HG02973 (cell line): Measurements from ENCODE around the gene AGAP1.
"Not testable (repeated sequence)": the region's sequence is repeated elsewhere in the genome, so short reads cannot be mapped to it uniquely, and the experiment has no call there.

ENCODE experiments used
- ATAC-seq: cut with Tn5 transposase; IDR thresholded peaks from one replicate; pipeline ENCODE4 v1.9.1; 2021; ENCODE audit warnings: moderate library complexity; ENCODE audit not compliant: unreplicated experiment

Gene AGAP1

DNA sequence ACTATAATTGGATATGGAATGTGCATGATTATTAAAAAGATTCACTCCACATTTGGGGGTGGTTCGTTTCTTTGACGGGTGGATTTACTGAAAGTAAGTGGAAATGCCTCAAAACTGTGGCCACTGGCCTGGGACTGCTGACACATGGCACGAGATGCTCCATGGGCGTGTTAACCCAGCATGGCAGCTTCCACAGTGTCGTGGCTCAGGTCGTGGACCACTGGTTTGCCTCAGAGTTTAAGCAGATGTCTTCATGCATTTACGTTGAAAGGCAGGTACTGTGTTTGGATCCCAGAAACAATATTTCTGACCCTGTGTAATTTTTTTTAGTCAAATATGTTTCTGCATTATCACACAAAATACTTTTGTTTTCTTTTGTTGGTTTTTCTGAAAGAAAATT, 432.4 kb downstream of the AGAP1 start:
- no peak for ATAC-seq

DNA sequence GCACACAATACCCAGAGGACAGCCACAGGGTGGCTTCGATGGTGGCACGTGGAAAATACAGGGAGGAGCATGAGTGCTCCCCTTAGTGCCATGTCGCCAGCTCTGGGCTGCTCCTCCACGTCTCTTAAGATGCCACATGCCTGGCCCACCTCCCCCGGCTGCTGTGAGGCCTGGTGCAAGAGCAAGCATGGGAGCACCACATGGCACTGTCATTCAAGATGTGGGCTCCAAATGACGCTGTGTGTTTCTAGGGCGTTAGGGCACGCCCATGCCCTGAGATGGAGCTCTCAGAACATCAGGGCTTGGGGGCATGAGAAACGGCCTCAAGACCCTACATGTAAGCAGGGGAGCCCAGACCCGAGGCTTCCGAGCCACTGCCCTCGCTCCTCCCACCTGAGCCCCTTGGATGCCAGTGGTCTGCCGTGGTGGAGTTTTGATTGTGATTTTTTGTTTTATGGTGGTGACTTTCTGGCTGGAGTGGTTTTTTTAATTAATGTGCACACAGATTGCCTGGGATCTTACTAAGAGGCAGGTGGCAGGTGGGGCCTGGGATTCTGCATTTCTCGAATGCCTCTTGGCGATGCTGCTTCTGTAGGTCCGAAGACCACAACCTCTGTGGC, 435.0 kb downstream of the AGAP1 start:
- ATAC-seq = no peak

DNA sequence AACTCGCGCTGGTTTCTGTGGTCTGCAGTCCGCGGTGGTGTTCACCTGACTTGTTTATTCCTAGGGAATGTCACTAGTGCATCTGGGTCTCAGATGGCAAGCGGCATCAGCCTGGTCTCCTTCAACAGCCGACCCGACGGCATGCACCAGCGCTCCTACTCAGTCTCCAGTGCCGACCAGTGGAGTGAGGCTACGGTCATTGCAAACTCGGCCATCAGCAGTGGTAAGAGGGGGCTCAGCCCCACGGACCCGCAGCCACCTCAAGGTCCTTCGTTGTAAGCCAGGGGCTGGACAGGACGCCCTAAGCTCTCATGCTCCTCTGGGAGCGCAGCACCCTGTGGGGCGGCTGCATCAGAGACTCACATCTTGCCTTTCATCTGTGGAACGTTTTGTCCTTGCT, 436.9 kb downstream of the AGAP1 start:
- no peak for ATAC-seq

DNA sequence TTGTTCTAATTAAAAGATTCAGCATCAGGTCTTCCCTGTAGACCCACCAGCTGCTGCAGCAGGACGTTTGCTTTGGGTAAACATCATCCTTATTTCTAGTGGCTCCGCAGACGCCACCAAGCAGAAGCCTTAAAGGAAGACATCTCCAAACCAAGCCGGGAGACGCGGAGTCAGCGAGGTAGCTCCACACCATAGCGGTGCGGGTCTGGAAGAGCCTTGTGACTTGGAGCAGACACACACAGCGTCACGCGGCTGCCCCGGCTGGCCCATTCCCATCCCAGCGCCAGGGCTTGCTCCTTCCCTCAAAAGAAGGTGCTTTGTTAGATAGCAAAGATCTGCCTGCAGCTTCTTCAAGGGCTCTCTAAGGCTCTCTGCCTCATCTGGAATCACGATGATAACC, 437.8 kb downstream of the AGAP1 start:
- no peak for ATAC-seq

DNA sequence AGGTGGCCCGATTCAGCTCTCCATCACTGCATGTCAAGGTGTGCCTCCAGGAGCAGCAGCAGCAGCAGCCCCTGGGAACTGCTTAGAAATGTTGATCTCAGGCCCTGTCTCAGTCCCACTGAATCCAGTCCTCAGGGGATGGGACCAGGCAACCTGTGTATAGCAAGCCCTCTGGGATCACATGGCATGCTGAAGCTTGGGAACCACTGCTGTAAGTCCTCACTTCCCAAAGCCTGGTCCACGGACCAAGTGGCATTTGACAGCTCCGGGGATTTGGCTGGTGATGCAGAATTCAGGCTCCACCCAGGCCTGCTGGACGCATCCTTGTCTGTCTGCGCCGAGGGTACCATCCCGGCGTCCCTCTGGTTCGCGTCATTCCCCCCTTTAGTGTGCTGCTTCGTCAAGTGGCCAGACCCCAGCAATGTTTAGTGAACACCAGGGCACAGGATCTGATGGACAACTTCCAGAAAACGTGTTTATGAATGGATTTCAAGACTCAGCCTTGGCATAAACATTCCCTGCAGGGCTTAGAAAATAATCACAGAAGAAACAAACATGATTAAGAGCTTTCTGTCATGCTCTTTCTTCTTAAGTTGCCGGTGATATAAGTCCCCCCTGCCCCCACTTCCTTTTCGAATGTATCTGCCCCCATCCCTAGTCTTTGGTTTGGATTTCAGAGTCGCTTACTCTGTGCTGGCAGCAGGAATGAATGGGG, 440.4 kb downstream of the AGAP1 start:
- no peak for ATAC-seq

DNA sequence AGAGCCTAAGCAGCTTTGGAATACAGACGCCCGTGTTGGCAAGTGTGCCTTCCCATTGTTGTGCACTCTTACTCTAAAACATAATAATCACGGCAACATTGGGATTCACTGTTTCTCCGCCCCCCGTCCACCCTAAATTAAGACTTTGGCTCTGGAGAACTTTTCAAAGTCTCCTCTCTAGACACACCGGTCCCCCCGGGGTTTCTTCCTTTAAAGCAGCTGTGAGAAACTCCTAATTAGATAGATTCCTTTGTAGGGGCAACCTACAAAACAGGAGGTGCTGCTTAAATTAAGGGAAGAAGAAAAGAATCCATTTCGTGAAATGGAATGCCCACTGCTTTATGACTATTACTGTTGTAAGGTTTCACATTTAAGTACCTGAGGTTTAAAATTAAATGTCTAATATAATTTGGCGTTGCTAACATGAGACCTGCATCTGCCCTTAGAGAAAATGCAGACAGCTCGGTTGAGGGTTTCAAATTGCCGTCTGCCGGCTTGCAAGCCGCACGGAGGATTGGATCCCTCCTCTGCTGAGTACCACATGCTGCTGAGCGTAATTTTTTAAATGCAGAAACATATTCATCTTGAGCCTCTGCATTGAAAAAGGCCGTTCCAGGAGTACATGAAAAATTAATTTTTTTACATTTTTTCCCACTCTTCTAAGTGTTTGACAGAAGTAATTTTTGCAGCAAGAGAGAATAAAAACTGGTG, 441.1 kb downstream of the AGAP1 start:
- no peak for ATAC-seq

DNA sequence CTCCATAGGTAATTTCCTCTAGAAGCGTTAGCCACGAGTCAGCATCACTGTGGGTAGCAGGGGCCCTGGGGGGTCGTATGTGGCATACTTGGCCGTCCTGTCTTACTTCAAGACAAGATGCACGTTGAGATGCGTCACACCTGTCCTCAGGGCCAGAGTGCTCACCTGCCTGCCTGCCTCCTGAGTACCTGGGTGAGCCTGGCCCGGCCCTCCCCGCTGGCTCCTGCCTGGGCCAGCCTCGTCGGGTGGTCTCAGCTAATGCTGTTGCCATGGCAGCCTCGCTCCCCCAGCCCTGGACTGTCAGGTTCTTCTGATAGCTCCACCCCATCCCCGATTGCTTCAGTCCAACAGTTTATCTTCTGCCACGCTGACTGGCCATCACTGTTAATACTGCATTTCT, 441.9 kb downstream of the AGAP1 start:
- ATAC-seq = no peak

DNA sequence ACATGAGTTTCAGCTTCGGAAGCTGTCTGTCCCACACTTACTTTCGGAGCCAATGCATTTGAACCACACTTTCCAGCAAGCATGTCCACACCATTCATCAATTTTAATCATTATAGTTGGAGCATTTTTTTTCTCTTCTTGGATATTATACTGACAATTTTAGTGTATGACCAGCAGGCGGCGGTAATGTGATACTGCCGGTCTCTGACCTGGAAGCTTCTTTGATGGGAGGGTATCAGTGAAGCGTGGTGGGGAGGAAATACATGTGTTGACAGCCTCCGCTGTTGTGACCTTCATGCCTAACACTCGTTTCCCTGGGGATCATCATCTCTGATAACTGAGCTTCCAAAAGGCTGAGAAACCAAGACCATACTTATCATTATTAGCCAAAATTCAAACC, 442.6 kb downstream of the AGAP1 start:
- no peak for ATAC-seq

DNA sequence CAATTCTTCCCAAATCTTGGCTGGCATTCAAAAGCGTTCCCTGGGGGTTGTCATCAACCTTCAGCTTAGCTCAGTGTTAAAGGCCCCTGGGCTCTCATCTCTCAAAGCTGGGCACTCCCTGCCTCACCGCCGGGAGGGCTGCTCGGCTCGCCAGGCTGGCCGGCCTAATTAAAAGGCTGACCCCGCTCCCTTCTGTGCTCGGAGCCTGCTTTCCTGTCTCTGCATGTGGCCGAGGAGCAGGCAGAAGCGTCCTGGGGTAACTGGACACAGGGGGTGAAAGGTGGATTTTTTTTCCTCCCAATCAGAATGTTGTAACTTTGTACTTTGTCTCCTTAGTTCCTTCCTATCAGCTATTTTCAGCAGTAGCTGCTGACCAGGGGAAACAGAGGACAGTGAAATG, 443.2 kb downstream of the AGAP1 start:
- no peak for ATAC-seq

DNA sequence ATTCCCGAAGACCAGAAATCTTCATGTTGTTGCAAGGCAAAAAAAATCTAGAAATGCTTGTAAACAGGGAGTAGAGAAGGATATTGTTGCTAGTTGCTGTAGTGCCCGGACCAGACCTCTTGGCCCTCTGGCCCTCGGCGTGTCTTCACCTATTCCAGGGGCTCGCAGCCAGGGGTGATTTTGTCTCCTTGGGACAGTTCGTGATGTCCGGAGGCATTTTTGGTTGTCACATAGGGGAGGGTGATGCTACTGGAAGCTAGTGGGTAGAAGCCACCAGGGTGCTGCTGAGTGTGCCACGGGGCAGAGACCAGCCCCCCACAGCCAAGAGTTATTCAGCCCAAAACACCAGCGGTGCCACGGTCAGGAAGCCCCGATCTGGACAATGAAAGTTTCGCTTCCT, 443.7 kb downstream of the AGAP1 start:
- no peak for ATAC-seq

DNA sequence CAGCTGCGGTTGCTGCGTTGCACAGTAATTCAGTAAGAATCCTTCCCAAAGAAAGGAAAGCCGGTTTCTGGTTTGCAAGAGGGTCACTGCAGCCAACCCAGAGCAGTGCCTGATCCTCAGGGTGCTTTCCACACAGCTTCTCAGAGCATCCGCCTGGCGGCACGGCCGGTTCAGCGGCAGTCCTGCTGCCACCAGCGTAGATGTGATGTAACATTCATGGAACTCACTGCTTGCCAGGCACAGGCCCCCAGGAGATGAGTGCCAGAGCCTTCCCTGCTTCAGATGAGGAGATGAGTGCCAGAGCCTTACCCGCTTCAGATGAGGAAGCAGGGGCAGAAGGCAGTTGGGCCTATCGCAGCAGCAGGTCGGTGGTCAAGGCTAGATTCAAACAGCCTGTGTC, 444.1 kb downstream of the AGAP1 start:
- no peak for ATAC-seq

DNA sequence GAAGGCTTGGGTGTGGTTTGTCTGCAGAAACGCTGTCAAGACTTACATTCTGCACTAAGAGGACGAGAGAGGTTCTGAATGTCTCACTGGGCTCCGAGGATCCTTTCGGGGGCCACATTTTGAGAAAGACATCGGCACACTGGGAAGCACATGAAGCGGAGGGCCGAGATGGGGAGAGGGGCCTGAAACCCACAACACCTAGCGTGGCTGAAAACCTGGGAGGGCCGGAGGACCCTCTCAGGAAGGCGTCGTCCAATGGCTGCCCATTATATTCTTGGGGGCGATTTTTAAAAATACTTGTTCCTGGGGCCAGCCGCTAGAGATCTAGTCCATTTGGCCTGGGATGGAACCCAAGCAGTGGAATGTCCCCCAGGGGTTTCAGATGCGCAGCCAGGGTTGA, 444.8 kb downstream of the AGAP1 start:
- no peak for ATAC-seq

DNA sequence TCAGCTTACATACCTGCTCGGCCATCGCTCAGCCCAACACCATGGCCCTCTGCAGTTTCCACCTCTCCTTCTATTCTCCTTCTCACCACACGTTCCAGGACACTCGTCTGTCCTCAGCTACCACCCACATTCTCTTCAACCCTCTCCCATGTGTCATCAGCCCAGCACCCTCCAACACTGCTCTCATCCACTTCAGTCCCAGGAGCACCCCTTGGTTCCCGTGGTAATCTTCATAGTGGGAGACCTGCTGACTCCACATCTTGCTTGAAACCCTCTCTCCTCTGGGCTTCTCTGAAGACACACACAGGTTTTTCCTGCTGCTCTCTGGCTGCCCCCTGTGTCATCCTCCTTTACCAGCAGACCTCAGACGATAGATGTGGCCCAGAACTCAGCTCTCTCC, 445.6 kb downstream of the AGAP1 start:
- ATAC-seq = no peak

DNA sequence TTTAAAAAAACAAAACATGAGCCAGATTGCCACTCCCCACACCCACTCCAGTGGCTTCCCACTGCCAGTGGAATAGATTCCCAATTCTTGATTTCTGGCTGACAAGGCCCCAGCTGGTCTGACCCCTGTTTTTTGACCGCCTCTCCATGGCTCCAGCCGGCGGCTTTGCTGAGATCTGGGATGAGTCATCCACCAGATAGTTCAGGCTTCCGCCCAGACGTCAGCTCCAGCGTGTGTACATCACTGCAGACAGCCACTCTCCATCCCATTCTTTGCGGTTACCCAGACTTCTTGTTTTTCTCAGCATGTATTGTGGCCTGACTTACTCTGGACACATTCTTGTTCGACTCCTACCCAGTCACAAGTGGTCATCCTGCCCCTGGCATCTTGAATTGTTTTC, 446.5 kb downstream of the AGAP1 start:
- ATAC-seq = no peak

DNA sequence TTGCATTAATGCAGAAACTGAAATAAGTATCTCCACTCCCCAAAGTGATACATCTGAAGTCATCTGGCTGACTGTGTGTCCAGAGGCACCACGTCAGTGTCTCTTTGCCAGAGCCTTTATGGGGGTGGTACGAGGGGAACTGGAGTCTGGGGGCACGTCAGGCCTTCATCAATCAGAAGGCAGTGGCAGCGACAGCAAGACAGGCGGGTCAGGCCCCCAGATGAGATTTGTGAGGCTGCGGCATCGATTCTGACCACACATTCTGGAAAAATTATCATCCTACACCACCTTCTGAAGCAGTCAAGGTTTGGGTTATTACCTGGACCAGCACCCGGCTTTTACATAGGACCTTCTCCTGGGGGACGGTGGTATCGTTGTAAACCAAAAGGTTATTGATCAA, 450.7 kb downstream of the AGAP1 start:
- ATAC-seq = no peak

DNA sequence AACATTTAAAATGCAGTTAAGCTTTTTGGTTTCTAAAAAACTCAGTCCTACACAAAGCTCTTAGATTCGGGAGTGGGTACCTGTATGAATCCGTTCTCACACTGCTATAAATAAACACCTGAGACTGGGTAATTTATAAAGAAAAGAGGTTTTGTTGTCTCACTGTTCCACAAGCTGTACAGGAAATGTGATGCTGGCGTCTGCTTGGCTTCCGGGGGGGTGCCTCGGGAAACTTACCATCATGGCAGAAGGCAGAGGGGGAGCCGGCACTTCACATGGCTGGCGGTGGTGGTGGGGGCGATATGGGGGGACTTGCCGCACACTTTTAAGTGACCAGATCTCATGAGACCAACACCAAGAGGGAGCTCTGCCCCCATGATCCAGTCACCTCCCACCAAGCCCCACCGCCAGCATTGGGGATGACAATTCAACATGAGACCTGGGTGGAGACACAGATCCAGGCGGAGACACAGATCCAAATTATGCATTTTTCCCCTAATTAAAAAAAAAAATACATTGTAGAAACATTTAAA, 451.8 kb downstream of the AGAP1 start:
- ATAC-seq = no peak

DNA sequence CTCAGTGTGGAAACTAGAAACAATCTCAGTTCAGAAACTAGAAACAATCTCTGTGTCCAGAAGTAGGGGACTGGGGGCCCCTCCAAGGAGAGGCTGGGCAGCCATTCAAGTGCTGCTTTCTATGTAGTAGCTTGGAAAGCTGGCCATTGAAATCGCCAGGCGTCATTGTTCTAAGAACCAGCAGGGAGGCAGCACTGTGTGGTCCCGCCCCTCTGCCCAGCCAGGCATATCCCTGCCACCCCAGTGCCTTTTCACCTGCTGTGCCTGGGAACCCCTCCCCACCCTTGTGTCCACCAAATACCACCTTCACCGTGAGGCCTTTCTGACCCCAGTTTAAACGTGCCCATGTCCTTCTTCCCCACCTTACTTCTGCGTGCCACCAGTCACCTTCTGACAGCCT, 452.7 kb downstream of the AGAP1 start:
- no peak for ATAC-seq

DNA sequence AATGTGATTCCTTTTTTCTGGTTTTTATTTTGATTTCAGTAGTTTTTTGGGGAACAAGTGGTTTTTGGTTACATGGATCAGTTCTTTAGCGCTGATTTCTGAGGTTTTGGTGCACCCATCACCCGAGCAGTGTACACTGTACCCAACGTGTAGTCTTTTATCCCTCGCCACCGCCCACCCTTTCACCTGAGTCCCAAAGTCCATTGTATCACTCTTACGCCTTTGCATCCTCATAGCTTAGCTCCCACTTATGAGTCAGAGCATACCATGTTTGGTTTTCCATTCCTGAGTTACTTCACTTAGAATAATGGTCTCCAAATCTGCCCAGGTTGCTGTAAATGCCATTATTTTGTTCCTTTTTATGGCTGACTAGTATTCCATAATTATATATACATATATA, 453.2 kb downstream of the AGAP1 start:
- ATAC-seq = not testable (repeated sequence)

DNA sequence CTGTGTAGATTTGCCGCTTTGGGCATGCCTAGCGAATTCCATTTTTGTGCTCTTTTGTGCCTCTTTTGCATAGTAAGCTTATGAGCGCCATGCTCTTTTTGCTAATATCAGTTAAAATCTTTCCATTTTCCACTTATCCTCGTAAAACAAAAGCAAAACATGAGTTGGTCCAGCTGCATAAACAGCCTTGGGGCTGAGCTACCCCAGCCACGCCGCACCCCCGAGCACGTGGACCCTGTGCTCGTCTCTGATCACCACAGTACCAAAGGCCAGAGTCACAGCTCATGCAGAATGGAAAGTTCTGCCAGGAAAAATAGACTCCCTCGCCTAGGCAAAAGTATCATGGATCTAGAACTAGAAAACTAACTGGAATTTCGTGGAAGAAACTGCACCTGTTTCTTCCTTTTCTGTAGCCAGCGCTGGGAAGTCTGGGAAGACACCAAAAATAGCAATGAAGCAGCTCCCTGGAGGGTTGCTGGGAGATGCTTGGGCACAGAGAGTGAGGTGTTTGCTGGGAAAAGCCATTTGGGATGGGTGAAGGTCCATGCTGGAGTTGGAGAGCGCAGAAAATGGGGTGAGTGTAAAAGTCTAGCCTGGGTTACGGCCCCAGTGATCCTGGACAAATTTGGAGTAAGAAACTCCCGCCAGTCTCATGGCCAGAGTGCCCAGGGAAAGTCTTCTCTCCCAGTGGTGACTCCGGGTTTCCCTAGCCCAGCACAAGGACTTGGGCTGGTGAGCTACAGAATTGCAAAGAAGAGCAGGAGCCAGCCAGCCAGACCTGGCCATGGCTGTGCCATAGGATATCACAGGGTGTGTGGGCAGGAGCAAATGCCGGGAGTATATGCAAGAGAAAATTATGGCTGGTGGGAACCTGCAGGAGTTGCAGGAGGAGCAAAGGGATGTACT, 456.0 kb downstream of the AGAP1 start:
- no peak for ATAC-seq

DNA sequence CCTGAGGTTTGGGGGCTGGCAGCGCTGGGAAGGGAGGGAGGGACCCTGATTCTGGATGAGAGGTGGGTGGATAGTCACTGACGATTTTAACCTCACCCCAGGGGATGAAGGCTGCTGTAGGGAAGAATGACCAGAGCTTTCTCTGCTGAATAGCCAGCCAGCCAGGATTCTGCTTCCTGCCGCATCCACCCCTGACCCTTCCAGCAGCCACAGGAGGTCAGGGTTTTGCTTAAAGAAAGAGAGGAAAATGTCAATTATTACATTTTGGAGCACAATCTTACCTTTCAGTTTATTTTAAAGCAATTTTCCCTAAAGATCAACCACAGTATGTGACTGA, 456.6 kb downstream of the AGAP1 start:
- ATAC-seq = no peak

DNA sequence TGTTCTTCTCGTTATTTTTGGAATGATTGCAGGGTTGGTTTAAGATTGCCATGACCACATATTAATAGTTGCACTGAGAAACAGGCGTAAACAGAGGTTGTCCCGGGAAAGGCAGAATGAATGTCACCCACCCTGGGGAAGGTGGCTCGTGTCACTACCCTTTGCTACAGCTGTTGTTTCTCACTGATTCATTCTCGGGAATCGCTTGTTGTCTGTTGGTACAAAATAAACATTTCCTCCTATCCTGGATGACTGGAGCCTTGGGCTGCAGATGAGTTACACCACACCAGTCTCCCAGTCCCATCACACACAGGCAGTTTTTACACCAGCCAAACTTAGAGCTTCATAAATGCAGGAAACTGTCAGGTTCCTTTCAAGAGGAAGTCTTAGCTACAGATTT, 457.6 kb downstream of the AGAP1 start:
- no peak for ATAC-seq
